GM23338 (cell line): ENCODE measurements around the gene MINPP1. TPM values are rescaled to one million over a fixed set of nuclear protein-coding genes. Genes with fewer than 3 reads are reported as not detected.
A peak's percentile ranks its signal among the peaks of the same experiment; 100 is the strongest.

Experiments
- ATAC-seq: fragments of 200-7000 bp; cut with Tn5 transposase; 3 replicates; pipeline ENCODE4 v1.9.1; 2020
- DNase-seq: peaks from one replicate; pipeline ENCODE4 v3.0.0-alpha.2; 2015; ENCODE audit warnings: low spot score
- H2AFZ ChIP-seq: fragments of 200-600 bp; sonication (generic); 2 replicates; pipeline ENCODE4 v1.8.0; 2016; ENCODE audit warnings: antibody characterized with exemption, mild to moderate bottlenecking, moderate library complexity
- H3F3A ChIP-seq: fragments of 200-600 bp; sonication (generic); replicated peaks from 2 replicates; pipeline ENCODE4 v1.8.0; 2017; ENCODE audit warnings: antibody characterized with exemption, mixed run types, low read depth
- H3K27ac ChIP-seq: fragments of 200-600 bp; sonication (generic); 2 replicates; pipeline ENCODE4 v1.6.1; 2016; ENCODE audit warnings: low read depth
- H3K27me3 ChIP-seq: fragments of 200-600 bp; sonication (generic); 2 replicates; pipeline ENCODE4 v1.8.0; 2016; ENCODE audit warnings: mild to moderate bottlenecking, mixed run types, moderate library complexity; ENCODE audit not compliant: insufficient read depth
- H3K36me3 ChIP-seq: fragments of 200-600 bp; sonication (generic); 2 replicates; pipeline ENCODE4 v1.8.0; 2016; ENCODE audit warnings: mild to moderate bottlenecking; ENCODE audit not compliant: insufficient read depth
- H3K4me1 ChIP-seq: fragments of 200-600 bp; sonication (generic); 2 replicates; pipeline ENCODE4 v1.8.0; 2016; ENCODE audit warnings: mild to moderate bottlenecking, moderate library complexity; ENCODE audit not compliant: insufficient read depth
- H3K4me2 ChIP-seq: fragments of 200-600 bp; sonication (generic); 2 replicates; pipeline ENCODE4 v1.7.1; 2017; ENCODE audit warnings: mixed run types
- H3K4me3 ChIP-seq: fragments of 200-600 bp; sonication (generic); 2 replicates; pipeline ENCODE4 v1.6.1; 2016; ENCODE audit warnings: mixed run types
- H3K79me2 ChIP-seq: fragments of 200-600 bp; sonication (generic); replicated peaks from 2 replicates; pipeline ENCODE4 v1.8.0; 2017; ENCODE audit warnings: mild to moderate bottlenecking; ENCODE audit not compliant: insufficient read depth
- H3K9me2 ChIP-seq: fragments of 200-600 bp; sonication (generic); 2 replicates; pipeline ENCODE4 v1.8.0; 2017; ENCODE audit not compliant: insufficient read depth
- H4K20me1 ChIP-seq: fragments of 200-600 bp; sonication (generic); replicated peaks from 2 replicates; pipeline ENCODE4 v1.8.0; 2017; ENCODE audit warnings: mild to moderate bottlenecking; ENCODE audit not compliant: insufficient read depth
- H3K27ac Mint-ChIP-seq: 2 replicates; pipeline ENCODE4 v1.8.0; 2020; ENCODE audit warnings: inconsistent platforms, mild to moderate bottlenecking, moderate library complexity, mixed read lengths
- H3K27me3 Mint-ChIP-seq: 3 replicates; pipeline ENCODE4 v1.8.0; 2022; ENCODE audit warnings: low read depth, mild to moderate bottlenecking, moderate library complexity, mixed read lengths, inconsistent platforms; ENCODE audit not compliant: insufficient read depth, poor library complexity
- H3K36me3 Mint-ChIP-seq: 3 replicates; pipeline ENCODE4 v1.8.0; 2021; ENCODE audit warnings: low read depth, mild to moderate bottlenecking, inconsistent platforms, moderate library complexity, mixed read lengths
- H3K4me1 Mint-ChIP-seq: 3 replicates; pipeline ENCODE4 v1.8.0; 2020; ENCODE audit warnings: mild to moderate bottlenecking, inconsistent platforms, mixed read lengths
- H3K4me3 Mint-ChIP-seq: 3 replicates; pipeline ENCODE4 v1.8.0; 2021; ENCODE audit warnings: moderate library complexity, mild to moderate bottlenecking, inconsistent platforms, mixed read lengths
- H3K9me3 Mint-ChIP-seq: 3 replicates; pipeline ENCODE4 v1.8.0; 2020; ENCODE audit warnings: moderate library complexity, mild to moderate bottlenecking, inconsistent platforms, mixed read lengths
- CREB1 ChIP-seq: fragments of 250-450 bp; sonication (Bioruptor Pico); IDR thresholded peaks from 2 replicates; pipeline ENCODE4 v1.5.0; 2020; ENCODE audit warnings: low read depth, mild to moderate bottlenecking, moderate library complexity
- EZH2phosphoT487 ChIP-seq: fragments of 200-600 bp; sonication (generic); IDR thresholded peaks from one replicate; pipeline ENCODE4 v1.8.1; 2018; ENCODE audit warnings: antibody characterized with exemption; ENCODE audit not compliant: unreplicated experiment
- POLR2AphosphoS5 ChIP-seq: IDR thresholded peaks from 2 replicates; pipeline ENCODE4 v1.6.1; 2016; ENCODE audit warnings: antibody characterized with exemption, low read depth
- ZNF114 ChIP-seq: fragments of 250-450 bp; sonication (Bioruptor Pico); IDR thresholded peaks from 2 replicates; pipeline ENCODE4 v1.5.0; 2020; ENCODE audit warnings: mild to moderate bottlenecking, moderate library complexity
- ZNF331 ChIP-seq: fragments of 250-450 bp; sonication (Bioruptor Pico); IDR thresholded peaks from 2 replicates; pipeline ENCODE4 v1.5.0; 2020; ENCODE audit warnings: low read depth, mild to moderate bottlenecking, moderate library complexity
- ZNF462 ChIP-seq: fragments of 250-450 bp; sonication (Bioruptor Pico); IDR thresholded peaks from 2 replicates; pipeline ENCODE4 v1.5.0; 2020; ENCODE audit warnings: mild to moderate bottlenecking, moderate library complexity
- polyA plus RNA-seq: library from polyadenylated mRNA; unstranded; fragments of >200 nt; fragmentation: Nextera tagmentation; extraction: Ambion mirVana; gene quantifications from 2 replicates; pipeline ENCODE4 v1.2.1, GENCODE V29; 2016
- total RNA-seq: library from RNA; depleted of rRNA; stranded (reverse); fragments of >200 nt; shearing (Covaris generic); gene quantifications from 2 replicates; pipeline ENCODE4 v1.2.3, GENCODE V29; 2014

MINPP1 gene
- total and polyA plus RNA-seq, 2 experiments from 2014 or later, result 27.0 to 39.3 TPM

- TF ChIP-seq ZNF462 (CRISPR knock-in tag), result no peak
These were observed 46.6 kb downstream of the MINPP1 start (continued) for GRCh38 chr10:87551326-87551725.

- Histone ChIP-seq H3K27ac (peak overlapping the region; percentile 7; the same call in 1 of the 2 replicates), H3K9me2 (no peaks in the 10 kb centered on the region), H3K79me2 (peaks cover 18% of the 10 kb centered on the region; the same call in 1 of the 2 replicates), H4K20me1 (no peaks in the 10 kb centered on the region), H2AFZ (no peak overlapping the region), H3K27me3 (no peaks in the 10 kb centered on the region), H3K36me3 (peaks cover 14% of the 10 kb centered on the region; the same call in 1 of the 2 replicates), H3K4me2 (no peak overlapping the region), H3K4me1 (peaks cover 29% of the 10 kb centered on the region), H3F3A (no peaks in the 10 kb centered on the region), H3K4me3 (no peak overlapping the region)
- Mint-ChIP-seq H3K36me3 (peaks cover 16% of the 10 kb centered on the region; the same call in 2 of the 3 replicates), H3K27ac (0 out of 2 replicates have a peak overlapping the region, but pooled peaks have one; percentile 31), H3K4me3 (no peak overlapping the region), H3K9me3 (no peaks in the 10 kb centered on the region), H3K27me3 (no peaks in the 10 kb centered on the region), H3K4me1 (peaks cover 29% of the 10 kb centered on the region)
- no peak for DNase-seq
- ATAC-seq, result no peak
- TF ChIP-seq ZNF462 (CRISPR knock-in tag) (no peak), ZNF114 (CRISPR knock-in tag) (no peak), EZH2phosphoT487 (no peak), POLR2AphosphoS5 (no peak), CREB1 (no peak), ZNF331 (no peak)
These were observed 47.7 kb downstream of the MINPP1 start for GRCh38 chr10:87552248-87552929.
